HEK293T (cell line): ENCODE measurements around the gene C4orf51.

Experiments
- CTCF ChIA-PET: fragments of 350-600 bp; formaldehyde crosslinking; extraction: SDS; loops from one replicate; lab custom pipeline; 2021; ENCODE audit warnings: antibody characterized with exemption, inconsistent platforms; lab: Yijun Ruan, JAX
- POLR2A ChIA-PET: fragments of 350-600 bp; formaldehyde crosslinking; extraction: SDS; loops from one replicate; lab custom pipeline; 2020; ENCODE audit warnings: antibody characterized with exemption, inconsistent platforms; lab: Yijun Ruan, JAX
- DNase-seq: peaks from one replicate; pipeline ENCODE4 v3.0.0; 2012; ENCODE audit warnings: mixed read lengths; ENCODE audit errors: extremely low spot score
- ARNT ChIP-seq: fragments of 450-650 bp; IDR thresholded peaks from 2 replicates; pipeline ENCODE4 v1.6.1; 2017; ENCODE audit warnings: mild to moderate bottlenecking
- BHLHE40 ChIP-seq: fragments of 450-650 bp; IDR thresholded peaks from 2 replicates; pipeline ENCODE4 v1.6.1; 2016; ENCODE audit warnings: mild to moderate bottlenecking, moderate library complexity, borderline replicate concordance
- CTBP1 ChIP-seq: fragments of 450-650 bp; IDR thresholded peaks from 2 replicates; pipeline ENCODE4 v1.6.1; 2016; ENCODE audit warnings: borderline replicate concordance
- ELF4 ChIP-seq: fragments of 450-650 bp; IDR thresholded peaks from 2 replicates; pipeline ENCODE4 v1.6.1; 2017; ENCODE audit warnings: antibody characterized with exemption
- FOXA1 ChIP-seq: fragments of 450-650 bp; IDR thresholded peaks from 2 replicates; pipeline ENCODE4 v1.6.1; 2016; ENCODE audit warnings: mild to moderate bottlenecking
- FOXK2 ChIP-seq: fragments of 450-650 bp; IDR thresholded peaks from 2 replicates; pipeline ENCODE4 v1.6.1; 2016; ENCODE audit warnings: mild to moderate bottlenecking
- FOXM1 ChIP-seq: fragments of 450-650 bp; IDR thresholded peaks from 2 replicates; pipeline ENCODE4 v1.6.1; 2017; ENCODE audit warnings: mild to moderate bottlenecking, borderline replicate concordance
- HDGF ChIP-seq: fragments of 450-650 bp; IDR thresholded peaks from 2 replicates; pipeline ENCODE4 v1.6.1; 2017; ENCODE audit warnings: antibody characterized with exemption, borderline replicate concordance
- L3MBTL2 ChIP-seq: fragments of 450-650 bp; conservative IDR thresholded peaks from 2 replicates; pipeline ENCODE4 v1.6.1; 2016; ENCODE audit warnings: mild to moderate bottlenecking
- LEF1 ChIP-seq: fragments of 450-650 bp; IDR thresholded peaks from 2 replicates; pipeline ENCODE4 v1.6.1; 2017; ENCODE audit warnings: mild to moderate bottlenecking, borderline replicate concordance
- NFRKB ChIP-seq: fragments of 450-650 bp; IDR thresholded peaks from 2 replicates; pipeline ENCODE4 v1.6.1; 2016; ENCODE audit warnings: mild to moderate bottlenecking, moderate library complexity
- SP1 ChIP-seq: fragments of 450-650 bp; IDR thresholded peaks from 2 replicates; pipeline ENCODE4 v1.6.1; 2017
- SUZ12 ChIP-seq: fragments of 450-650 bp; IDR thresholded peaks from 2 replicates; pipeline ENCODE4 v1.6.1; 2016; ENCODE audit warnings: mild to moderate bottlenecking
- TARDBP ChIP-seq: fragments of 450-650 bp; IDR thresholded peaks from 2 replicates; pipeline ENCODE4 v1.6.1; 2016
- ZNF384 ChIP-seq: fragments of 450-650 bp; IDR thresholded peaks from 2 replicates; pipeline ENCODE4 v1.6.1; 2016
- TF ChIP-seq, protein P1 (sequence below): fragments of 450-650 bp; IDR thresholded peaks from 2 replicates; pipeline ENCODE4 v1.6.1; 2016

Gene C4orf51

DNA sequence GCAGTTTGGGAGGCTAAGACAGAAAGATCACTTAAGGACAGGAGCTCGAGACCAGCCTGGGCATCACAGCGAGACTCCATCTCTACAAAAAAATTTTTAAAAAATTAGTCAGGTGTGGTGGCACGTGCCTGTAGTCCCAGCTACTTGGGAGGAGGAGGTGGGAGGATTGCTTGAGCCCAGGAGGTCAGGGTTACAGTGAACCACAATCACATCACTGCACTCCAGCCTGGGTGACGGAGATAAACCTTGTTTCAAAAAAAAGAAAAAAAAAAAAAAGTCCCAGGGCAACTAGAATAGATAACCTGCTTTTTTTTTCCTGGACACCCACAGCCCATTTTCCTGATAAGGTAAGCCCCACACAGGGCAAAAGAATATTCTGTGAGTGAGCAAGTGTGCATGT, 96.3 kb downstream of the C4orf51 start:
- CTCF ChIA-PET, result no interaction called here
- POLR2A ChIA-PET, result no interaction called here
- TF ChIP-seq NFRKB (no peak), L3MBTL2 (no peak), ZNF384 (no peak), FOXK2 (no peak), TARDBP (no peak), SP1 (no peak), FOXM1 (no peak)
- no peak for DNase-seq

GRCh38 chr4:145779319-145779801, 99.4 kb downstream of the C4orf51 start:
- TF ChIP-seq ARNT (no peak), SUZ12 (no peak), BHLHE40 (no peak), ZNF384 (no peak), NFRKB (no peak), CTBP1 (no peak), FOXK2 (no peak), HDGF (no peak), SP1 (no peak), L3MBTL2 (no peak), TARDBP (no peak), LEF1 (no peak), FOXA1 (no peak), ELF4 (no peak), FOXM1 (no peak)
- TF ChIP-seq, protein P1, sequence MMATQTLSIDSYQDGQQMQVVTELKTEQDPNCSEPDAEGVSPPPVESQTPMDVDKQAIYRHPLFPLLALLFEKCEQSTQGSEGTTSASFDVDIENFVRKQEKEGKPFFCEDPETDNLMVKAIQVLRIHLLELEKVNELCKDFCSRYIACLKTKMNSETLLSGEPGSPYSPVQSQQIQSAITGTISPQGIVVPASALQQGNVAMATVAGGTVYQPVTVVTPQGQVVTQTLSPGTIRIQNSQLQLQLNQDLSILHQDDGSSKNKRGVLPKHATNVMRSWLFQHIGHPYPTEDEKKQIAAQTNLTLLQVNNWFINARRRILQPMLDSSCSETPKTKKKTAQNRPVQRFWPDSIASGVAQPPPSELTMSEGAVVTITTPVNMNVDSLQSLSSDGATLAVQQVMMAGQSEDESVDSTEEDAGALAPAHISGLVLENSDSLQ, result no peak
- POLR2A ChIA-PET, result no interaction called here
- DNase-seq, result no peak
- CTCF ChIA-PET, result no interaction called here

DNA sequence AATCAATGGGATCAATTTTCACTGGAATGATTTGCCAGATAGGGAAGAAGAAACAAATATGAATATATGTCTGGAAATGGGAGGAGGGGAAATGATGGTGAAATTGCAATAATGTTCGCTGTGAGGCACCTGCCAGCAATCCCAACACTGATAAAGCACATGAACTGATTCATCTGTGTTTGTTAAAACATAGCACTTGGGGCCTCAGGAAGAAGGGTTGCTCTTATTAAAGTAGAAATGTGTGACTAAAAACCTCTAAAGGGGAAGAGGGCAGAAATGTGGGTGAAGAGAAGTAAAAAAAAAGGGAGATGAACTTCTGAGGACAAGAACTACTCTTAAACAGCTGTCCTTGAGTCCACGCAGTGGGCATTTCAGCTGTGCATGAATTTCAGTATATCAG, 101.4 kb downstream of the C4orf51 start:
- TF ChIP-seq FOXA1 (no peak), BHLHE40 (no peak), FOXM1 (no peak), ARNT (no peak)
- TF ChIP-seq, protein P1, result no peak
- ChIA-PET POLR2A (no interaction called here), CTCF (no interaction called here)
- no peak for DNase-seq
